ENCODE results near the gene VEZT.

GRCh38 chr12:95238150-95238549, 20.5 kb downstream of the VEZT start:
- TF ChIP-seq CTCF (IDR thresholded peaks at IDR 0.05; ENCODE audit: borderline replicate concordance, extremely low read depth, low read length, poor library complexity, severe bottlenecking) (no peak), EZH2 (IDR thresholded peaks at IDR 0.05; ENCODE audit: borderline replicate concordance, low read depth, low read length, severe bottlenecking) (no peak)
